ENCODE data around the gene DUS2. TPM values are rescaled to one million over a fixed set of nuclear protein-coding genes. Genes with fewer than 3 reads are reported as not detected.

The DUS2 gene
- total and polyA plus RNA-seq, 7 donors, result 3.4 to 15.1 (median 9.5) TPM

GRCh38 chr16:68031951-68032350 is 8.9 kb downstream of the DUS2 start:
- DNase-seq (no peak), ATAC-seq (peak in 1 of 4 donors; percentile 44)
- Histone ChIP-seq H3K27me3 (ENCODE audit: insufficient read depth in 3 of 3, low read length in 2 of 3) (no peaks in the 10 kb centered on the region), H3K36me3 (ENCODE audit: insufficient read depth in 1 of 2, low read depth in 1 of 2) (peaks cover 0 to 30% of the 10 kb centered on the region in 2 donors), H3K4me3 (no peak overlapping the region), H3K27ac (no peak overlapping the region), H3K9me3 (no peaks in the 10 kb centered on the region), H3K4me1 (peaks cover 4% of the 10 kb centered on the region)
- TF ChIP-seq CTCF (IDR thresholded peaks at IDR 0.05), result no peak
- 92 to 96% (median 96%) methylated on average over 2 of the region's 2 CpGs for WGBS, 3 donors
- intact Hi-C loops (cut with DNase I), result no loop called here

- intact Hi-C loops (cut with DNase I), result no loop called here
- no peaks in the 10 kb centered on the region for H3K27me3 ChIP-seq (ENCODE audit: insufficient read depth in 3 of 3, low read length in 2 of 3)
- DNase-seq, result no peak
- H3K4me3 ChIP-seq, result no peak overlapping the region
- no peak overlapping the region for H3K27ac ChIP-seq
- no peak for TF ChIP-seq CTCF (IDR thresholded peaks at IDR 0.05)
- peaks cover 0 to 21% of the 10 kb centered on the region in 2 donors for H3K36me3 ChIP-seq (ENCODE audit: insufficient read depth in 1 of 2, low read depth in 1 of 2)
- peaks cover 4% of the 10 kb centered on the region for H3K4me1 ChIP-seq
- no peaks in the 10 kb centered on the region for H3K9me3 ChIP-seq
- ATAC-seq, result no peak
- 94 to 100% (median 96%) methylated on average over 2 of the region's 2 CpGs for WGBS, 3 donors
These were observed 10.0 kb downstream of the DUS2 start for GRCh38 chr16:68033101-68033500.

- intact Hi-C loops (cut with DNase I), result loop anchor here in 1 of 2 donors (1.0 kb wide), 1 partner anchor 25 kb away; no protein-coding TSS in a partner anchor
- 36 to 71% (median 40%) methylated on average over 2 of the region's 2 CpGs for WGBS, 3 donors
- ATAC-seq (no peak), DNase-seq (no peak)
- H3K27ac ChIP-seq, result no peak overlapping the region
- TF ChIP-seq CTCF (IDR thresholded peaks at IDR 0.05), result no peak
- H3K4me1 ChIP-seq, result peaks cover 8% of the 10 kb centered on the region
- no peaks in the 10 kb centered on the region for H3K9me3 ChIP-seq
- peaks cover 0 to 5% of the 10 kb centered on the region in 2 donors for H3K36me3 ChIP-seq (ENCODE audit: insufficient read depth in 1 of 2, low read depth in 1 of 2)
- H3K27me3 ChIP-seq (ENCODE audit: insufficient read depth in 3 of 3, low read length in 2 of 3), result no peaks in the 10 kb centered on the region
- H3K4me3 ChIP-seq, result no peak overlapping the region
These were observed 12.1 kb downstream of the DUS2 start for GRCh38 chr16:68035227-68035626.

- peak overlapping the region; percentile 24 for H3K27ac ChIP-seq
These were observed 14.9 kb downstream of the DUS2 start for GRCh38 chr16:68037841-68038597.

More at GRCh38 chr16:68037841-68038597, 14.9 kb downstream of the DUS2 start:
- WGBS, 3 donors, result 40 to 51% (median 40%) methylated on average over 9 of the region's 9 CpGs
- H3K27me3 ChIP-seq (ENCODE audit: insufficient read depth in 3 of 3, low read length in 2 of 3), result no peaks in the 10 kb centered on the region
- intact Hi-C loops (cut with DNase I), result no loop called here
- no peak for DNase-seq
- H3K4me3 ChIP-seq, result no peak overlapping the region
- peaks cover 0 to 5% of the 10 kb centered on the region in 2 donors for H3K36me3 ChIP-seq (ENCODE audit: insufficient read depth in 1 of 2, low read depth in 1 of 2)
- TF ChIP-seq CTCF (IDR thresholded peaks at IDR 0.05), result no peak
- H3K4me1 ChIP-seq, result peaks cover 8% of the 10 kb centered on the region
- peak in 3 of 4 donors; percentile 52 to 78 (median 58) for ATAC-seq
- no peaks in the 10 kb centered on the region for H3K9me3 ChIP-seq

Data from psoas muscle (tissue), 8 donors.